Kidney (tissue), 14 donors: ENCODE measurements around the gene PSME2. TPM values are rescaled to one million over a fixed set of nuclear protein-coding genes. Genes with fewer than 3 reads are reported as not detected.

ENCODE experiments used
- DNase-seq, 5 donors: peaks; one replicate each; pipeline ENCODE4 v3.0.0-alpha.2; 2013 to 2020
- FAIRE-seq: peaks from 2 replicates; lab custom pipeline; 2012; peaks lifted over from hg19 to GRCh38; lab: Jason Lieb, UNC
- H3K27ac ChIP-seq, 2 donors: one replicate each; pipeline ENCODE4 v1.7.0; 2013; ENCODE audit warnings: low read depth in 2 of 2, low read length in 2 of 2, inconsistent platforms in 1 of 2
- H3K27me3 ChIP-seq: one replicate; pipeline ENCODE4 v1.7.1; 2013; ENCODE audit warnings: low read length, inconsistent platforms; ENCODE audit not compliant: control insufficient read depth, insufficient read depth
- H3K36me3 ChIP-seq, 3 donors: one replicate each; pipeline versions ENCODE4 v1.7.0 to v1.7.1; 2013; ENCODE audit warnings: low read length in 3 of 3, control low read depth in 1 of 3, inconsistent platforms in 1 of 3; ENCODE audit not compliant: insufficient read depth in 3 of 3, control insufficient read depth in 2 of 3
- H3K4me1 ChIP-seq, 3 donors: one replicate each; pipeline versions ENCODE4 v1.7.0 to v1.7.1; 2013; ENCODE audit warnings: low read length in 3 of 3, inconsistent platforms in 1 of 3, low read depth in 1 of 3; ENCODE audit not compliant: control insufficient read depth in 2 of 3, insufficient read depth in 2 of 3
- H3K4me3 ChIP-seq, 3 donors: one replicate each; pipeline versions ENCODE4 v1.7.0 to v1.8.1; 2013; ENCODE audit warnings: low read length in 3 of 3, control low read depth in 1 of 3, inconsistent platforms in 1 of 3
- H3K9ac ChIP-seq, 3 donors: one replicate each; pipeline versions ENCODE4 v1.7.0 to v1.7.1; 2013; ENCODE audit warnings: low read length in 3 of 3, control low read depth in 1 of 3, inconsistent platforms in 1 of 3
- H3K9me3 ChIP-seq, 3 donors: one replicate each; pipeline versions ENCODE4 v1.7.0 to v1.7.1; 2013; ENCODE audit warnings: low read length in 3 of 3, control low read depth in 1 of 3, inconsistent platforms in 1 of 3; ENCODE audit not compliant: control insufficient read depth in 2 of 3, insufficient read depth in 1 of 3
- CTCF ChIP-seq: IDR thresholded peaks from 3 replicates; pipeline ENCODE4 v1.5.1; 2012; ENCODE audit warnings: mild to moderate bottlenecking, moderate library complexity, borderline replicate concordance; ENCODE audit not compliant: insufficient read depth; ENCODE audit errors: extremely low read depth
- intact Hi-C: fragments of 100-400 bp; cut with DNase I; formaldehyde crosslinking; loops from one replicate; pipeline ENCODE4 v1.11.1; 2022
- polyA plus RNA-seq: library from polyadenylated mRNA; stranded (reverse); fragments of 350-450 nt; fragmentation: Illumina TruSeq; extraction: RNeasy Lipid Tissue Mini Kit (QIAGEN cat#74804); gene quantifications from one replicate; pipeline ENCODE4 v1.2.3, GENCODE V29; 2014; ENCODE audit warnings: low read depth, low replicate concordance; ENCODE audit not compliant: insufficient read depth
- total RNA-seq: library from RNA; stranded (reverse); fragmentation: NEBNext Ultra II Directional; extraction: Animal tissue kit (Norgen Biotek cat#: 25700); gene quantifications from one replicate; pipeline ENCODE4 v1.2.1, GENCODE V29; 2021
- donor health status: control.
- donor health status: control.
- donor health status: control.
- donor health status: control.
- donor health status: control.
- donor health status: DM: yes; HTN: yes; CAD: no.
- donor health status: Normal renal cell carcinoma (clear cell type).

PSME2 gene
- total and polyA plus RNA-seq, 2 donors from 2014 or later: 148 to 289 TPM

- intact Hi-C loops: no loop called here
- peak overlapping the region in 2 of 3 donors; percentile 2 to 65 for H3K9ac ChIP-seq
- TF ChIP-seq CTCF: no peak
- DNase-seq: peak in 2 of 5 donors; percentile 17 to 24
- peaks cover 0 to 20% (median 10%) of the 10 kb centered on the region in 3 donors for H3K4me1 ChIP-seq
- H3K4me3 ChIP-seq: peak overlapping the region; percentile 8 to 93 (median 73)
- H3K36me3 ChIP-seq: peaks cover 9 to 36% (median 25%) of the 10 kb centered on the region in 3 donors
- no peak for FAIRE-seq
- no peaks in the 10 kb centered on the region for H3K27me3 ChIP-seq
- no peak overlapping the region for H3K27ac ChIP-seq
- H3K9me3 ChIP-seq: no peaks in the 10 kb centered on the region
Measured at GRCh38 chr14:24116128-24116814, 30.1 kb downstream of the PSME2 start.

GRCh38 chr14:24115422-24116127 lies 30.8 kb downstream of the PSME2 start:
- no peak for TF ChIP-seq CTCF
- no peak for FAIRE-seq

GRCh38 chr14:24114532-24115421 lies 31.6 kb downstream of the PSME2 start, which contains the start of the genes DCAF11 and NRL:
DCAF11 (plus strand) TSS chr14:24114777; CDS start chr14:24115595, 818 bp downstream.
NRL (minus strand) TSS chr14:24114949; CDS start chr14:24082848, 32,101 bp downstream.
- no peaks in the 10 kb centered on the region for H3K27me3 ChIP-seq
- H3K4me3 ChIP-seq: peak within 1 kb of the TSS; percentile 73 to 93 (median 93)
- FAIRE-seq: peak; percentile 97
- no peaks in the 10 kb centered on the region for H3K9me3 ChIP-seq
- intact Hi-C loops: no loop called here
- peak; percentile 1 for TF ChIP-seq CTCF
- peaks cover 0 to 24% (median 10%) of the 10 kb centered on the region in 3 donors for H3K4me1 ChIP-seq
- H3K9ac ChIP-seq: peak within 1 kb of the TSS; percentile 80 to 88 (median 86)
- peak; percentile 99 to 100 (median 100) for DNase-seq
- peak within 1 kb of the TSS; percentile 99 to 100 for H3K27ac ChIP-seq
- peaks cover 7 to 26% (median 18%) of the 10 kb centered on the region in 3 donors for H3K36me3 ChIP-seq

More at GRCh38 chr14:24115422-24116127, 30.8 kb downstream of the PSME2 start:
- DNase-seq: peak in 1 of 5 donors; percentile 80
- Histone ChIP-seq H3K27ac (peak overlapping the region; percentile 62 to 99), H3K4me3 (peak overlapping the region; percentile 73 to 93 (median 88)), H3K4me1 (peaks cover 0 to 22% (median 10%) of the 10 kb centered on the region in 3 donors), H3K36me3 (peaks cover 8 to 29% (median 20%) of the 10 kb centered on the region in 3 donors), H3K27me3 (no peaks in the 10 kb centered on the region), H3K9ac (peak overlapping the region; percentile 65 to 88 (median 83)), H3K9me3 (no peaks in the 10 kb centered on the region)
- intact Hi-C loops: no loop called here
